Tongue (tissue), 2 donors: ENCODE results near the gene DACT2. TPM values are rescaled to one million over a fixed set of nuclear protein-coding genes. Genes with fewer than 3 reads are reported as not detected.

Experiments used
- DNase-seq: peaks from one replicate; pipeline ENCODE4 v3.0.0-alpha.2; 2015
- total RNA-seq: library from RNA; depleted of rRNA; stranded (reverse); fragments of >200 nt; gene quantifications from one replicate; pipeline ENCODE4 v1.2.3, GENCODE V29; 2014

Gene DACT2
- total RNA-seq, 1 donor from 2014 or later: 2.4 TPM

DNA sequence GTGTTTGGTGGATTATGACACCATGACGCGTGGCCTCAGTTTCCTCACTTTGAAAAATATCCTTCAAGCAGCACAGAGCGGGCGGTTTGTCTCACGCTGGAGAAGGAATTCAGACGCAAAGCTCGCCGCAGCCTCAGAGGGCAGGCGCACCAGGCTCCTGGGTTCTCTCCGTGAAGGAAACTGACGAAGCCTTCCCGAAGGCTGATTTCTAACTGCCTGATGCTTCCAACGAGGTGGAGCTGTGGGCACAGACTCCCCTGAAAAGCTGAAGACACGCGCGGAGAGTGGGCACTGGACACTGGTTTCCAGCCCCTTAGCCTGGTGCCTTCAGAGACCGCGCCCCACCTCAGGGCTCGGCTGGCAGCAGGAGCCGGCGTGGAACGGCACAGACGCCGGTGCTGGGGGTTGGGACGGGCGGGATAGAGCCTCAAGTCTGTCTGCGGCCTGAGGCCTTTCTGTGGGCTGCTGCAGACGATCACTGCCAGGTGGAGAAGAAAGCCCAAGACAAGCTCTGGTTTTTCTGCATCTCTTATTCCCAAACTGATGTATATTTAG, 56.1 kb downstream of the DACT2 start:
- no peak for DNase-seq

DNA sequence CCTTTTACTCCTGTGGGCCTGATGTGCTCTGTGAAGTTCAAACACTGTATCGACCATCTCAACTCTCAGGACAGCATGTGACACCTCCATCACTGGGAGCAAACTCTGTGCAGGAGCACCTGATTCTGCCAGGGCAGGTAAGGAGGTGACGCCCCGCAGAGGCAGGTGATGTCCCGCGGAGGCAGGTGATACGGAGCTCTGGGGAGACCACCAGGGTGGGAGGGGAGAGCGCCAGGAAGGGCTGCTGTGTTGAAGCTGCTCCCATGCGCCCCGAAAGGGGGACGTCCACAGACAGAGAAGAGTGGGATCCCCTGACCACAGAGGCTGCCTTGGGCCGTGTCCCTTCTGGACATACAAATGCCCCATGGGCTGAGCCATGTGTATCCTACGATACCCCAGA, 58.3 kb downstream of the DACT2 start:
- no peak for DNase-seq

- DNase-seq: no peak
These were observed 59.1 kb downstream of the DACT2 start for GRCh38 chr6:168260420-168260987.

DNA sequence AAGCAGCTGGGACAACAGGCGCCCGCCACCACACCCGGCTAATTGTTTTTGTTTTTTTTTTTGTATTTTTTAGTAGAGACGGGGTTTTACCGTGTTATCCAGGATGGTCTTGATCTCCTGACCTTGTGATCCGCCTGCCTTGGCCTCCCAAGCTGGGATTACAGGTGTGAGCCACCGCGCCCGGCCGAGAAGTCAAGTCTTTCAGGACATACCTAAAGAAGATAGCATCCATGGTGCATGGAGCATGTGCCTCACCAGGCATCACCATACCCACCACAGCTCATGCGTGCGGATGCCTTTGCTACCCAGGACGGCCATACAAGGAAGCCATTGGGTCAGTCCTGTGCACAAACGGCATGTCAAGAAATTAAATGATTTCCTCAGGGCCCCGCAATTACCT, 60.8 kb downstream of the DACT2 start:
- no peak for DNase-seq

DNA sequence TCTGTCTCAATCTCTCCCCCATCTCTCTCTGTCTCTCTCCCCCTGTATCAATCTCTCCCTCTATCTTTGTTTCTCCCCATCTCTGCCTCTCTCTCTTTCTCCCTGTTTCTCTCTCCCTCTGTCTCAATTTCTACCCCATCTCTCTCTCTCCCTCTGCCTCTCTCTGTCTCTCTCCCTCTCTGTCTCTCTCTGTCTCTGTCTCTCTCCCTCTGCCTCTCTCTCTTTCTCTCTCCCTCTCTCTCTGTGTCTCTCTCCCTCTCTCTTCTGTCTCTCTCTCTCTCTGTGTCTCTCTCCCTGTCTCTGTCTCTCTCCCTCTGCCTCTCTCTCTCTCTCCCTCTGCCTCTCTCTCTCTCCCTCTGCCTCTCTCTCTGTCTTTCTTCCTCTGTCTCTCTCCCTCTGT, 62.6 kb downstream of the DACT2 start:
- DNase-seq: no peak

Other genes with a start within 250 kb of the DACT2 start
- gene FRMD1, start 240.6 kb downstream of the DACT2 start, total RNA-seq: 0.41 TPM
- gene SMOC2, start 121.4 kb upstream of the DACT2 start, total RNA-seq: 33.5 TPM